ENCODE results near the gene TEKT3. TPM values are rescaled to one million over a fixed set of nuclear protein-coding genes. Genes with fewer than 3 reads are reported as not detected.

The TEKT3 gene
- total and polyA plus RNA-seq, 4 donors, result 0.08 to 0.33 TPM; not detected in 2

GRCh38 chr17:15289285-15290183 is 51.9 kb downstream of the TEKT3 start:
- DNase-seq (ENCODE audit: low spot score), result no peak
- Histone ChIP-seq H3K4me3 (ENCODE audit: low read depth in 1 of 3, low read length in 3 of 3) (no peak overlapping the region), H3K36me3 (ENCODE audit: control insufficient read depth in 4 of 4, insufficient read depth in 3 of 4, low read depth in 1 of 4, low read length in 3 of 4) (no peaks in the 10 kb centered on the region), H3K4me1 (ENCODE audit: control insufficient read depth in 4 of 4, insufficient read depth in 4 of 4, low read length in 3 of 4) (no peaks in the 10 kb centered on the region), H3K9ac (ENCODE audit: low read depth in 1 of 2, low read length in 2 of 2) (no peak overlapping the region), H3K27me3 (ENCODE audit: control insufficient read depth in 4 of 4, insufficient read depth in 4 of 4, low read length in 3 of 4) (peaks cover 0 to 2% (median 0%) of the 10 kb centered on the region in 4 donors), H3K9me3 (ENCODE audit: control insufficient read depth in 4 of 4, low read length in 3 of 4) (no peaks in the 10 kb centered on the region), H3K27ac (ENCODE audit: low read depth in 1 of 2, low read length in 2 of 2) (no peak overlapping the region)
- TF ChIP-seq, protein P1, sequence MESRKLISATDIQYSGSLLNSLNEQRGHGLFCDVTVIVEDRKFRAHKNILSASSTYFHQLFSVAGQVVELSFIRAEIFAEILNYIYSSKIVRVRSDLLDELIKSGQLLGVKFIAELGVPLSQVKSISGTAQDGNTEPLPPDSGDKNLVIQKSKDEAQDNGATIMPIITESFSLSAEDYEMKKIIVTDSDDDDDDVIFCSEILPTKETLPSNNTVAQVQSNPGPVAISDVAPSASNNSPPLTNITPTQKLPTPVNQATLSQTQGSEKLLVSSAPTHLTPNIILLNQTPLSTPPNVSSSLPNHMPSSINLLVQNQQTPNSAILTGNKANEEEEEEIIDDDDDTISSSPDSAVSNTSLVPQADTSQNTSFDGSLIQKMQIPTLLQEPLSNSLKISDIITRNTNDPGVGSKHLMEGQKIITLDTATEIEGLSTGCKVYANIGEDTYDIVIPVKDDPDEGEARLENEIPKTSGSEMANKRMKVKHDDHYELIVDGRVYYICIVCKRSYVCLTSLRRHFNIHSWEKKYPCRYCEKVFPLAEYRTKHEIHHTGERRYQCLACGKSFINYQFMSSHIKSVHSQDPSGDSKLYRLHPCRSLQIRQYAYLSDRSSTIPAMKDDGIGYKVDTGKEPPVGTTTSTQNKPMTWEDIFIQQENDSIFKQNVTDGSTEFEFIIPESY (IDR thresholded peaks at IDR 0.05), result no peak
- no peak for TF ChIP-seq NR2F2 (IDR thresholded peaks at IDR 0.05)
- 85% methylated on average over 22 of the region's 22 CpGs for WGBS

- H3K4me1 ChIP-seq (ENCODE audit: control insufficient read depth in 4 of 4, insufficient read depth in 4 of 4, low read length in 3 of 4), result no peaks in the 10 kb centered on the region
- no peak overlapping the region for H3K4me3 ChIP-seq (ENCODE audit: low read depth in 1 of 3, low read length in 3 of 3)
- H3K36me3 ChIP-seq (ENCODE audit: control insufficient read depth in 4 of 4, insufficient read depth in 3 of 4, low read depth in 1 of 4, low read length in 3 of 4), result no peaks in the 10 kb centered on the region
- no peak overlapping the region for H3K27ac ChIP-seq (ENCODE audit: low read depth in 1 of 2, low read length in 2 of 2)
- no peaks in the 10 kb centered on the region for H3K9me3 ChIP-seq (ENCODE audit: control insufficient read depth in 4 of 4, low read length in 3 of 4)
- peaks cover 0 to 2% (median 0%) of the 10 kb centered on the region in 4 donors for H3K27me3 ChIP-seq (ENCODE audit: control insufficient read depth in 4 of 4, insufficient read depth in 4 of 4, low read length in 3 of 4)
- no peak for TF ChIP-seq HNF4A (conservative IDR thresholded peaks at IDR 0.05)
- TF ChIP-seq HNF4G (IDR thresholded peaks at IDR 0.05), result no peak
- TF ChIP-seq JUND (IDR thresholded peaks at IDR 0.05), result no peak
- TF ChIP-seq NR2F2 (IDR thresholded peaks at IDR 0.05), result no peak
- TF ChIP-seq GABPA (IDR thresholded peaks at IDR 0.05 in 1 of 2, conservative IDR thresholded peaks at IDR 0.05 in 1 of 2), result no peak
- no peak for DNase-seq (ENCODE audit: low spot score)
- H3K9ac ChIP-seq (ENCODE audit: low read depth in 1 of 2, low read length in 2 of 2), result no peak overlapping the region
- 81% methylated on average over 1 of the region's 1 CpG for WGBS
These were observed 52.5 kb downstream of the TEKT3 start for GRCh38 chr17:15288859-15289258.

DNA sequence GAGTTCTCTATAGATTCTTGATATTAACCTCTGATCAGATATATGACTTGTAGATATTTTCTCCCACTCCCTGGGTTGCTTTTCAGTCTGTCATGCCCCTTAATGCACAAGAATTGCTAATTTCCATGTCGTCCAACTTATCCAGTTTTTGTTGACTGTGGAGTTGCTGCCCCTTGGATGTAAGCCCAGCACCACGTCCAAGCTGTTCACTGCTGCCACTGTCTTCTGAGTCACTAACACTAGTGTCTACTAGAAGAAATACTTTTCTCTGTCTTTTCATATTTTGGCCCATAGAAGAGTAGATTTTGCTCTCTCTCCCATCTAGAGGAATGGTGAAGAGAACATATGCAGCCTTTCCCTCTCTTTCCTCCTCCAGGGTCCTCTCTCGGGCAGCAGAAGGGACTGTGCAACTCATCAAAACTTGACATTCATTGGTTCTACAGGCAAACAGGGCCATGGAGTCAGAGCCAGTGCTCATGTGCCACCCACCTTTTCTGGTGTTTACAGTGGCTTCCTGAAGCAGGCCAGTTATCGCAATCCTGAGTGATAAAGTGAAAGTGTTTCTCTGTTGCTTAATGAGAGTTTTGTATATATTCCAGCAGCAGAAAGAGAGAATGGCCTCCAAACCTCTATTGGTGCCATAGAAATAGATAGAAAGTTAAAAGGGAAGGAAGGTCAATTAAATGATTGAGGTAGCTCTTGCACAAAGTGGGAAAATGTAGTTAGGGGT is 53.7 kb downstream of the TEKT3 start:
- no peak overlapping the region for H3K27ac ChIP-seq (ENCODE audit: low read depth in 1 of 2, low read length in 2 of 2)
- no peak for TF ChIP-seq HNF4A (conservative IDR thresholded peaks at IDR 0.05)
- no peak for TF ChIP-seq SP1 (IDR thresholded peaks at IDR 0.05)
- no peak for TF ChIP-seq RXRA (IDR thresholded peaks at IDR 0.05)
- TF ChIP-seq, protein P2, sequence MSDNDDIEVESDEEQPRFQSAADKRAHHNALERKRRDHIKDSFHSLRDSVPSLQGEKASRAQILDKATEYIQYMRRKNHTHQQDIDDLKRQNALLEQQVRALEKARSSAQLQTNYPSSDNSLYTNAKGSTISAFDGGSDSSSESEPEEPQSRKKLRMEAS (IDR thresholded peaks at IDR 0.05), result no peak
- no peak for TF ChIP-seq FOXA2 (IDR thresholded peaks at IDR 0.05)
- no peak for TF ChIP-seq GABPA (IDR thresholded peaks at IDR 0.05 in 1 of 2, conservative IDR thresholded peaks at IDR 0.05 in 1 of 2)
- TF ChIP-seq NR2F2 (IDR thresholded peaks at IDR 0.05), result no peak
- no peak for TF ChIP-seq RAD21 (IDR thresholded peaks at IDR 0.05)
- no peak for TF ChIP-seq HNF4G (IDR thresholded peaks at IDR 0.05)
- no peak for TF ChIP-seq YY1 (IDR thresholded peaks at IDR 0.05)
- TF ChIP-seq TAF1 (conservative IDR thresholded peaks at IDR 0.05), result no peak
- no peak for TF ChIP-seq JUND (IDR thresholded peaks at IDR 0.05)
- no peak for TF ChIP-seq FOXA1 (IDR thresholded peaks at IDR 0.05)
- TF ChIP-seq, protein P1 (IDR thresholded peaks at IDR 0.05), result no peak
- TF ChIP-seq, protein P3, sequence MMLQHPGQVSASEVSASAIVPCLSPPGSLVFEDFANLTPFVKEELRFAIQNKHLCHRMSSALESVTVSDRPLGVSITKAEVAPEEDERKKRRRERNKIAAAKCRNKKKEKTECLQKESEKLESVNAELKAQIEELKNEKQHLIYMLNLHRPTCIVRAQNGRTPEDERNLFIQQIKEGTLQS (IDR thresholded peaks at IDR 0.05), result no peak
- TF ChIP-seq EGR1 (IDR thresholded peaks at IDR 0.05; ENCODE audit: low read depth in 2 of 2), result no peak
- TF ChIP-seq, protein P4, sequence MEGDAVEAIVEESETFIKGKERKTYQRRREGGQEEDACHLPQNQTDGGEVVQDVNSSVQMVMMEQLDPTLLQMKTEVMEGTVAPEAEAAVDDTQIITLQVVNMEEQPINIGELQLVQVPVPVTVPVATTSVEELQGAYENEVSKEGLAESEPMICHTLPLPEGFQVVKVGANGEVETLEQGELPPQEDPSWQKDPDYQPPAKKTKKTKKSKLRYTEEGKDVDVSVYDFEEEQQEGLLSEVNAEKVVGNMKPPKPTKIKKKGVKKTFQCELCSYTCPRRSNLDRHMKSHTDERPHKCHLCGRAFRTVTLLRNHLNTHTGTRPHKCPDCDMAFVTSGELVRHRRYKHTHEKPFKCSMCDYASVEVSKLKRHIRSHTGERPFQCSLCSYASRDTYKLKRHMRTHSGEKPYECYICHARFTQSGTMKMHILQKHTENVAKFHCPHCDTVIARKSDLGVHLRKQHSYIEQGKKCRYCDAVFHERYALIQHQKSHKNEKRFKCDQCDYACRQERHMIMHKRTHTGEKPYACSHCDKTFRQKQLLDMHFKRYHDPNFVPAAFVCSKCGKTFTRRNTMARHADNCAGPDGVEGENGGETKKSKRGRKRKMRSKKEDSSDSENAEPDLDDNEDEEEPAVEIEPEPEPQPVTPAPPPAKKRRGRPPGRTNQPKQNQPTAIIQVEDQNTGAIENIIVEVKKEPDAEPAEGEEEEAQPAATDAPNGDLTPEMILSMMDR (IDR thresholded peaks at IDR 0.05; ENCODE audit: low read depth, low read length, missing input control), result no peak

More for the DNA sequence above, 53.7 kb downstream of the TEKT3 start:
- DNase-seq (ENCODE audit: low spot score), result no peak
- Histone ChIP-seq H3K9me3 (ENCODE audit: control insufficient read depth in 4 of 4, low read length in 3 of 4) (no peaks in the 10 kb centered on the region), H3K9ac (ENCODE audit: low read depth in 1 of 2, low read length in 2 of 2) (no peak overlapping the region), H3K36me3 (ENCODE audit: control insufficient read depth in 4 of 4, insufficient read depth in 3 of 4, low read depth in 1 of 4, low read length in 3 of 4) (no peaks in the 10 kb centered on the region), H3K27me3 (ENCODE audit: control insufficient read depth in 4 of 4, insufficient read depth in 4 of 4, low read length in 3 of 4) (peaks cover 0 to 2% (median 0%) of the 10 kb centered on the region in 4 donors), H3K4me3 (ENCODE audit: low read depth in 1 of 3, low read length in 3 of 3) (no peak overlapping the region), H3K4me1 (ENCODE audit: control insufficient read depth in 4 of 4, insufficient read depth in 4 of 4, low read length in 3 of 4) (no peaks in the 10 kb centered on the region)
- 58% methylated on average over 4 of the region's 4 CpGs for WGBS
